HepG2 (cell line): Measurements from ENCODE around the gene ZBTB44. TPM values are rescaled to one million over a fixed set of nuclear protein-coding genes. Genes with fewer than 3 reads are reported as not detected.

Experiments
- ATF1 ChIP-seq: IDR thresholded peaks from 2 replicates; pipeline ENCODE4 v1.6.1; 2016; ENCODE audit warnings: mild to moderate bottlenecking, control low read depth
- ATF2 ChIP-seq: sonication (generic); formaldehyde crosslinking; IDR thresholded peaks from 2 replicates; pipeline ENCODE4 v1.4.0; 2020; ENCODE audit warnings: missing genetic modification reagents
- MLLT10 ChIP-seq: sonication (generic); formaldehyde crosslinking; IDR thresholded peaks from 2 replicates; pipeline ENCODE4 v1.4.0; 2020; ENCODE audit warnings: missing genetic modification reagents
- NCOR1 ChIP-seq: fragments of 200-600 bp; sonication (generic); IDR thresholded peaks from 2 replicates; pipeline ENCODE4 v1.7.0; 2017; ENCODE audit warnings: antibody characterized with exemption, low read length, borderline replicate concordance
- SALL1 ChIP-seq: sonication (generic); formaldehyde crosslinking; IDR thresholded peaks from 2 replicates; pipeline ENCODE4 v1.8.0; 2022; ENCODE audit warnings: mild to moderate bottlenecking, missing genetic modification reagents
- TAF1 ChIP-seq: sonication (generic); formaldehyde crosslinking; IDR thresholded peaks from 2 replicates; pipeline ENCODE4 v1.4.0; 2020; ENCODE audit warnings: missing genetic modification reagents
- THAP11 ChIP-seq: IDR thresholded peaks from 2 replicates; pipeline ENCODE4 v1.6.1; 2016; ENCODE audit warnings: missing biosample characterization, missing genetic modification reagents
- ZBED4 ChIP-seq: sonication (generic); formaldehyde crosslinking; IDR thresholded peaks from 2 replicates; pipeline ENCODE4 v1.4.0; 2020; ENCODE audit warnings: missing genetic modification reagents, borderline replicate concordance
- ZFP1 ChIP-seq: IDR thresholded peaks from 2 replicates; pipeline ENCODE4 v1.6.1; 2016
- ZMYM3 ChIP-seq: sonication (generic); formaldehyde crosslinking; IDR thresholded peaks from 2 replicates; pipeline ENCODE4 v1.5.1; 2020; ENCODE audit warnings: mild to moderate bottlenecking, missing genetic modification reagents
- ZNF17 ChIP-seq: sonication (generic); formaldehyde crosslinking; IDR thresholded peaks from 2 replicates; pipeline ENCODE4 v1.5.0; 2020; ENCODE audit warnings: mild to moderate bottlenecking, missing genetic modification reagents
- ZNF275 ChIP-seq: sonication (generic); formaldehyde crosslinking; IDR thresholded peaks from 2 replicates; pipeline ENCODE4 v1.8.0; 2022; ENCODE audit warnings: missing genetic modification reagents, mild to moderate bottlenecking, inconsistent platforms, borderline replicate concordance
- ZNF451 ChIP-seq: sonication (generic); formaldehyde crosslinking; IDR thresholded peaks from 2 replicates; pipeline ENCODE4 v1.5.0; 2020; ENCODE audit warnings: mild to moderate bottlenecking, missing genetic modification reagents
- ZNF747 ChIP-seq: sonication (generic); formaldehyde crosslinking; IDR thresholded peaks from 2 replicates; pipeline ENCODE4 v1.8.1; 2023; ENCODE audit warnings: missing genetic modification reagents, mild to moderate bottlenecking, borderline replicate concordance
- ZNF790 ChIP-seq: sonication (generic); formaldehyde crosslinking; IDR thresholded peaks from 2 replicates; pipeline ENCODE4 v1.8.0; 2022; ENCODE audit warnings: missing genetic modification reagents, mild to moderate bottlenecking, borderline replicate concordance
- ZSCAN21 ChIP-seq: sonication (generic); formaldehyde crosslinking; IDR thresholded peaks from 2 replicates; pipeline ENCODE4 v1.8.0; 2022; ENCODE audit warnings: mild to moderate bottlenecking, missing genetic modification reagents, moderate library complexity, borderline replicate concordance
- polyA plus RNA-seq, 8 experiments: library from polyadenylated mRNA; depleted of rRNA in 3 of 8; stranded (reverse) in 7 of 8; unstranded in 1 of 8; fragments of >200 nt; fragmentation: Illumina TruSeq in 4 of 8; extraction: Trizol in 4 of 8; gene quantifications; 2 replicates each; pipeline versions ENCODE4 v1.2.1 to v1.2.3, GENCODE V29; 2011 to 2016; ENCODE audit warnings: low read depth in 4 of 8, missing spikeins in 1 of 8, mixed read lengths in 1 of 8; ENCODE audit not compliant: insufficient read depth in 1 of 8
- total RNA-seq, 5 experiments: library from RNA; depleted of rRNA; stranded (reverse); fragments of >200 nt; fragmentation: Illumina TruSeq; extraction: Trizol; gene quantifications; 2 replicates each; pipeline ENCODE4 v1.2.3, GENCODE V29; 2016; ENCODE audit warnings: low read depth in 1 of 5
- TF ChIP-seq, protein P1 (sequence below): sonication (generic); formaldehyde crosslinking; IDR thresholded peaks from 2 replicates; pipeline ENCODE4 v1.4.0; 2020; ENCODE audit warnings: mild to moderate bottlenecking, low read depth, missing genetic modification reagents

Gene ZBTB44
- total and polyA plus RNA-seq, 2 of the 13 experiments (the other 11 are each of a cell fraction or from before 2014, with no cell fraction given), result 22.8 to 23.6 TPM

DNA sequence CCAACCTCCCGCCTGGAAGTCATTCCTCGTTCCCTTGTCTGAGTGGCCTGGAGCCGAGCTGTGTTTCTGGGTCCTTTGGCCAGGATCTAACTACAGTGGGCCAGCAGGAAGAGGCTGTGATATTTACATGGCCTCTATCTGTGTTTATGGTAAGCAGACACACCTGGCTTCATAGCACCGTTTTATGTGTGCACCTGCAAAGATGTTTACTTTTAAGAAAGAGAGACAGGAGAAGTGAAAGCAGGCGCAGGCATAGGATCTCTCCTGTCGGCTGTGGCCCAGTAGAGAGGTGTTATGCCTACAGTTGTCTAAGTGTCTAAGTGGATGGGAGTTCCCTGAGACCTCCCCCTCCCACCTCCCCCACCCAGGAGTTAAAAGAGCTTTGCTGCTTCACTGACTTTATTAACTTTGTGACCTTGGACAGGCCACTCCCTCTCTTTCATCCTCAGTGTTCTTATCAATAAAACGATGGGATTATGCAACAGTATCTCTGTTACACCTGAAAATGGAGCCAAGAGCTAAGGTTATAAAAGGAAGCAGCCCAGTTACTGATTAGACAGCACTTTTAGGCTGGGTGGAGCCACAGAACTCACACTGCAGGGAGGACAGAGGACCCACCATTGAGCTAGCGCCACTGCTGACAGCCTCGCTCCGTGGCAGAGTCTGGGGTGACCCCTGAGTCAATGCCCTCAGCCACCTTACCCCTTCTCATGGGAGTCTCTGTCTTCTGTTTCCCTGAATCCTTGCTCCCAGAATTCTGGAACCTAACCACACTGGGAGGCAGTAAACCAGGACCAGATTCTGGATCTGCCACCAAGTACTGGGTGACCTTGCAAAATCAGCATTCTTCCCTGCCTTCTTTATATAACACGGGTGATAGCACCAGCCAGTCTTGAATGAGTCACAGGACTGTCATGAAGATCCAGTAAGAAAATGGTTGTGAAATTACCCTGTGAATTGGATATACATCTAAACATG, 133.1 kb downstream of the ZBTB44 start (continued):
- TF ChIP-seq ZBED4 (CRISPR knock-in tag), result peak; percentile 82; the same call in 1 of the 2 replicates
- TF ChIP-seq ZFP1 (CRISPR knock-in tag), result peak; percentile 79; the same call in 1 of the 2 replicates
- TF ChIP-seq NCOR1, result peak; percentile 91; the same call in 1 of the 2 replicates
- no peak for TF ChIP-seq MLLT10 (CRISPR knock-in tag)
- TF ChIP-seq ZSCAN21, result peak; percentile 51; the same call in 1 of the 2 replicates
- TF ChIP-seq ATF1 (CRISPR knock-in tag), result peak; percentile 79; the same call in 1 of the 2 replicates
- peak; percentile 78; the same call in 1 of the 2 replicates for TF ChIP-seq ATF2 (CRISPR knock-in tag)
- TF ChIP-seq SALL1, result peak; percentile 90
- no peak for TF ChIP-seq ZNF747 (CRISPR knock-in tag)
- TF ChIP-seq ZNF790 (CRISPR knock-in tag), result no peak
- TF ChIP-seq ZNF275, result peak; percentile 22; the same call in 1 of the 2 replicates
- TF ChIP-seq THAP11 (CRISPR knock-in tag), result peak; percentile 73
- TF ChIP-seq ZMYM3 (CRISPR knock-in tag), result peak; percentile 55; the same call in 1 of the 2 replicates
- peak; percentile 74 for TF ChIP-seq TAF1 (CRISPR knock-in tag)
- no peak for TF ChIP-seq ZNF17 (CRISPR knock-in tag)
- TF ChIP-seq ZNF451, result peak; percentile 34; the same call in 1 of the 2 replicates
- TF ChIP-seq, protein P1, sequence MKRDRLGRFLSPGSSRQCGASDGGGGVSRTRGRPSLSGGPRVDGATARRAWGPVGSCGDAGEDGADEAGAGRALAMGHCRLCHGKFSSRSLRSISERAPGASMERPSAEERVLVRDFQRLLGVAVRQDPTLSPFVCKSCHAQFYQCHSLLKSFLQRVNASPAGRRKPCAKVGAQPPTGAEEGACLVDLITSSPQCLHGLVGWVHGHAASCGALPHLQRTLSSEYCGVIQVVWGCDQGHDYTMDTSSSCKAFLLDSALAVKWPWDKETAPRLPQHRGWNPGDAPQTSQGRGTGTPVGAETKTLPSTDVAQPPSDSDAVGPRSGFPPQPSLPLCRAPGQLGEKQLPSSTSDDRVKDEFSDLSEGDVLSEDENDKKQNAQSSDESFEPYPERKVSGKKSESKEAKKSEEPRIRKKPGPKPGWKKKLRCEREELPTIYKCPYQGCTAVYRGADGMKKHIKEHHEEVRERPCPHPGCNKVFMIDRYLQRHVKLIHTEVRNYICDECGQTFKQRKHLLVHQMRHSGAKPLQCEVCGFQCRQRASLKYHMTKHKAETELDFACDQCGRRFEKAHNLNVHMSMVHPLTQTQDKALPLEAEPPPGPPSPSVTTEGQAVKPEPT (CRISPR knock-in tag), result peak; percentile 43; the same call in 1 of the 2 replicates
